Measurements from ENCODE around the gene INSYN2B. TPM values are rescaled to one million over a fixed set of nuclear protein-coding genes. Genes with fewer than 3 reads are reported as not detected.

The INSYN2B gene
- total and polyA plus RNA-seq, 2 experiments from 2014 or later = 10.1 to 43.2 TPM

- 97 to 98% methylated on average over 2 of the region's 2 CpGs for WGBS, 2 experiments (ENCODE audit: low coverage in 1 of 2, low lambda C conversion rate in 2 of 2, missing lambda C conversion rate in 2 of 2)
- Histone ChIP-seq H3K4me2 (ENCODE audit: unreplicated experiment) (peak overlapping the region; percentile 44), H3K79me2 (ENCODE audit: insufficient read depth) (no peaks in the 10 kb centered on the region), H3K27me3 (replicated peaks; ENCODE audit: insufficient read depth) (no peaks in the 10 kb centered on the region), H3K9ac (peak overlapping the region; percentile 21; the same call in 1 of the 2 replicates), H3K9me2 (ENCODE audit: insufficient read depth) (no peaks in the 10 kb centered on the region), H3K4me1 (ENCODE audit: insufficient read depth) (peaks cover 23% of the 10 kb centered on the region), H3K27ac (peak overlapping the region; percentile 75), H3F3A (ENCODE audit: insufficient read depth) (peaks cover 60% of the 10 kb centered on the region), H3K4me3 (no peak overlapping the region), H3K36me3 (ENCODE audit: low read depth) (peaks cover 24% of the 10 kb centered on the region; the same call in 1 of the 2 replicates), H4K20me1 (ENCODE audit: insufficient read depth) (no peaks in the 10 kb centered on the region), H3K9me3 (ENCODE audit: low read depth) (no peaks in the 10 kb centered on the region), H2AFZ (no peak overlapping the region)
- in situ Hi-C loops (cut with MboI) = no loop called here
- no peak for DNase-seq
- no peak for TF ChIP-seq EZH2 (IDR thresholded peaks at IDR 0.05; ENCODE audit: insufficient read depth, poor library complexity, severe bottlenecking)
- TF ChIP-seq EZH2phosphoT487 (IDR thresholded peaks at IDR 0.05; ENCODE audit: insufficient read depth, low read depth) = no peak
Observed at GRCh38 chr5:169861433-169861832, 118.9 kb downstream of the INSYN2B start.

- no peak overlapping the region for H2AFZ ChIP-seq
- no peaks in the 10 kb centered on the region for H3K79me2 ChIP-seq (ENCODE audit: insufficient read depth)
- DNase-seq = no peak
- H3K36me3 ChIP-seq (ENCODE audit: low read depth) = peaks cover 24% of the 10 kb centered on the region; the same call in 1 of the 2 replicates
- 72 to 89% methylated on average over 3 of the region's 3 CpGs for WGBS, 2 experiments (ENCODE audit: low coverage in 1 of 2, low lambda C conversion rate in 2 of 2, missing lambda C conversion rate in 2 of 2)
- H3K4me1 ChIP-seq (ENCODE audit: insufficient read depth) = peaks cover 28% of the 10 kb centered on the region
- no peaks in the 10 kb centered on the region for H3K9me3 ChIP-seq (ENCODE audit: low read depth)
- H3K9me2 ChIP-seq (ENCODE audit: insufficient read depth) = no peaks in the 10 kb centered on the region
- H3F3A ChIP-seq (ENCODE audit: insufficient read depth) = peaks cover 64% of the 10 kb centered on the region
- in situ Hi-C loops (cut with MboI) = no loop called here
- no peaks in the 10 kb centered on the region for H3K27me3 ChIP-seq (replicated peaks; ENCODE audit: insufficient read depth)
- no peak overlapping the region for H3K9ac ChIP-seq
- no peak for TF ChIP-seq EZH2 (IDR thresholded peaks at IDR 0.05; ENCODE audit: insufficient read depth, poor library complexity, severe bottlenecking)
- TF ChIP-seq EZH2phosphoT487 (IDR thresholded peaks at IDR 0.05; ENCODE audit: insufficient read depth, low read depth) = no peak
- H3K4me3 ChIP-seq = no peak overlapping the region
- H3K27ac ChIP-seq = no peak overlapping the region
- H3K4me2 ChIP-seq (ENCODE audit: unreplicated experiment) = no peak overlapping the region
- no peaks in the 10 kb centered on the region for H4K20me1 ChIP-seq (ENCODE audit: insufficient read depth)
Observed at GRCh38 chr5:169860585-169860984, 119.7 kb downstream of the INSYN2B start.

GRCh38 chr5:169856571-169856970 lies 123.7 kb downstream of the INSYN2B start:
- Histone ChIP-seq H3K27ac (peak overlapping the region; percentile 68), H3K27me3 (replicated peaks; ENCODE audit: insufficient read depth) (no peaks in the 10 kb centered on the region), H2AFZ (no peak overlapping the region), H3F3A (ENCODE audit: insufficient read depth) (peaks cover 28% of the 10 kb centered on the region), H3K79me2 (ENCODE audit: insufficient read depth) (no peaks in the 10 kb centered on the region), H3K4me2 (ENCODE audit: unreplicated experiment) (peak overlapping the region; percentile 72), H3K9me3 (ENCODE audit: low read depth) (no peaks in the 10 kb centered on the region), H3K36me3 (ENCODE audit: low read depth) (peaks cover 4% of the 10 kb centered on the region; the same call in 1 of the 2 replicates), H4K20me1 (ENCODE audit: insufficient read depth) (no peaks in the 10 kb centered on the region), H3K4me3 (no peak overlapping the region), H3K9ac (peak overlapping the region; percentile 26), H3K4me1 (ENCODE audit: insufficient read depth) (peaks cover 14% of the 10 kb centered on the region), H3K9me2 (ENCODE audit: insufficient read depth) (no peaks in the 10 kb centered on the region)
- 0% methylated on average over 2 of the region's 2 CpGs for WGBS, 2 experiments (ENCODE audit: low coverage in 1 of 2, low lambda C conversion rate in 2 of 2, missing lambda C conversion rate in 2 of 2)
- in situ Hi-C loops (cut with MboI) = no loop called here
- peak; percentile 95 for DNase-seq
- TF ChIP-seq EZH2 (IDR thresholded peaks at IDR 0.05; ENCODE audit: insufficient read depth, poor library complexity, severe bottlenecking) = no peak
- TF ChIP-seq EZH2phosphoT487 (IDR thresholded peaks at IDR 0.05; ENCODE audit: insufficient read depth, low read depth) = no peak

- Histone ChIP-seq H3K9me2 (ENCODE audit: insufficient read depth) (no peaks in the 10 kb centered on the region), H3K4me2 (ENCODE audit: unreplicated experiment) (no peak overlapping the region), H3K79me2 (ENCODE audit: insufficient read depth) (no peaks in the 10 kb centered on the region), H2AFZ (no peak overlapping the region), H3K9me3 (ENCODE audit: low read depth) (no peaks in the 10 kb centered on the region), H3K36me3 (ENCODE audit: low read depth) (no peaks in the 10 kb centered on the region), H3K27ac (no peak overlapping the region), H3K9ac (no peak overlapping the region), H3K4me1 (ENCODE audit: insufficient read depth) (peaks cover 4% of the 10 kb centered on the region), H4K20me1 (ENCODE audit: insufficient read depth) (no peaks in the 10 kb centered on the region), H3F3A (ENCODE audit: insufficient read depth) (peaks cover 3% of the 10 kb centered on the region; the same call in 1 of the 2 replicates), H3K27me3 (replicated peaks; ENCODE audit: insufficient read depth) (no peaks in the 10 kb centered on the region), H3K4me3 (no peak overlapping the region)
- in situ Hi-C loops (cut with MboI) = no loop called here
- TF ChIP-seq EZH2phosphoT487 (IDR thresholded peaks at IDR 0.05; ENCODE audit: insufficient read depth, low read depth) (no peak), EZH2 (IDR thresholded peaks at IDR 0.05; ENCODE audit: insufficient read depth, poor library complexity, severe bottlenecking) (no peak)
- 93% methylated on average over 1 of the region's 1 CpG for WGBS, 2 experiments (ENCODE audit: low coverage in 1 of 2, low lambda C conversion rate in 2 of 2, missing lambda C conversion rate in 2 of 2)
- no peak for DNase-seq
Observed at GRCh38 chr5:169851321-169851850, 128.9 kb downstream of the INSYN2B start.

All from GM23248 (cell line).